ENCODE measurements around the gene EYA2. TPM values are rescaled to one million over a fixed set of nuclear protein-coding genes. Genes with fewer than 3 reads are reported as not detected.
A peak's percentile ranks its signal among the peaks of the same experiment; 100 is the strongest.

EYA2 gene
- total RNA-seq, 1 donor from 2014 or later, result 0.40 TPM

DNA sequence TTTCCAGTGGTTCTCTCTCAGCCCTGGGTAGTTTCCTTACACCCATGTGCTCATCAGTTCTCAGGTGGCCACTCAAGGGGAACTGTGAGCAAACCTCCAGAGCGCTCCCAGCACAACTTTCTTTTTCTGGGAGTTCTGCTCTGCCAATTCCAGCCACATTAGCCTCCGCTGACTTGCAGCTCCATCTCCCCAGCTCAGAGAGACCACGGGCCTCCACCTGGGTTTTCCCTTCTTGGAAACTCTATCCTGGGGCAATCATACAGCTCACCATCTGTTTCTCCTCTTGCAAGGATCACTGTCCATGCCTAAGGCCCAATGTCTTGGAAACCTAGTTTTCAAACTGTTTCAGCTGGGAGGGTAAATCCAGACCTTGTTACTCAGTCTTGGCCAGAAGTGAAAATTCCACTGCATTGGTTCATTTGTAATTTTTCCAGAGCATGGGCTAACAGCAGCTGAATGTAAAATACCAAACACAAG, 129.9 kb downstream of the EYA2 start:
- DNase-seq (ENCODE audit: low spot score), result peak; percentile 73
- intact Hi-C loops (cut with DNase I), result no loop called here

DNA sequence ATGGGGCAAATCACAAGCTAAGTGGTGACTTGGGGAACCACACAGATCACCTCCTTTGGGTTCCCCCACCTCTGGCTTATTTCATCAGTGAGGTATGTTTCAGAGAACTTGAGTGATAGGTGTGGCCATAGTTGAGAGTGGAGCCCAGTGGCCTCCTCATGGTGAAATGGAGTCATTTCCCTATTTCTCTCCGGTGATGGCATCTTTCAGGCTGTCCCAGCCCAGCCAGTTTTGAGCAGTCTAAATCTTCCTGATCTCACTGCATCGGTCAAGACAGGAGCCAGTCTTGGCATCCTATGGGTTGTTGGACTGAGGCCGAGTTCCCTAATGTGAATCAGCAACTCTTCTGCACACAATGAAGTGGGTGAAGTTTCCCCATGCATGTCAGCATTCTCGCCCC, 132.4 kb downstream of the EYA2 start:
- peak; percentile 20 for DNase-seq (ENCODE audit: low spot score)
- intact Hi-C loops (cut with DNase I), result no loop called here

- intact Hi-C loops (cut with DNase I), result no loop called here
These were observed 132.8 kb downstream of the EYA2 start for GRCh38 chr20:47027456-47027855.

GRCh38 chr20:47028487-47028886, 133.8 kb downstream of the EYA2 start:
- intact Hi-C loops (cut with DNase I), result no loop called here

More at GRCh38 chr20:47027456-47027855, 132.8 kb downstream of the EYA2 start:
- DNase-seq (ENCODE audit: low spot score), result no peak

GRCh38 chr20:47029845-47030244, 135.2 kb downstream of the EYA2 start:
- intact Hi-C loops (cut with DNase I), result no loop called here
- no peak for DNase-seq (ENCODE audit: low spot score)

More at GRCh38 chr20:47028487-47028886, 133.8 kb downstream of the EYA2 start:
- DNase-seq (ENCODE audit: low spot score), result peak; percentile 12

DNA sequence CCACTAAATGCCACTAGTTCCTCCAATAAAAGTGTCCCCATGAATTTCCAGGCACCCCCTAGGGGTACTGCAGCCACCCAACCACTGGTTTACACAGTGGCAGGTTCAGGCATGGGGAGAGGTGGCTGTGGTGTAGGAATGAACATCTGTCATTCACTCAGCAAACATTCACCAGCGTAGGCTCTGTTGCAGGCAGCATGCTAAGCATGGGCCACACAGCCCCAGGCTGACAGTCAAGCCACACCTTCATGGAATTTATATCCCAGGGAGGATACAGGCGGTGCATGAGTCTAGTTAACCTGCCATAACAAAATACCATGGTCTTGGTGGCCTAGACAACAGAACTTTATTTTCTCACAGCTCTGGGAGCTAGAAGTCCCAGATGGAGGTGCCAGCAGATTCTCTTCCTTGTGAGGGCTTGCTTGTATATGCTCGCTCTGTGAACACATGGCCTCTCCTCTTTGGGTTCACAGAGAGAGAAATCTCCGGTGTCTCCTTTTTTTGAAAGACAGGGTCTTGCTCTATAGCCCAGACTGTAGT, 135.7 kb downstream of the EYA2 start:
- intact Hi-C loops (cut with DNase I), result no loop called here
- peak; percentile 10 for DNase-seq (ENCODE audit: low spot score)

DNA sequence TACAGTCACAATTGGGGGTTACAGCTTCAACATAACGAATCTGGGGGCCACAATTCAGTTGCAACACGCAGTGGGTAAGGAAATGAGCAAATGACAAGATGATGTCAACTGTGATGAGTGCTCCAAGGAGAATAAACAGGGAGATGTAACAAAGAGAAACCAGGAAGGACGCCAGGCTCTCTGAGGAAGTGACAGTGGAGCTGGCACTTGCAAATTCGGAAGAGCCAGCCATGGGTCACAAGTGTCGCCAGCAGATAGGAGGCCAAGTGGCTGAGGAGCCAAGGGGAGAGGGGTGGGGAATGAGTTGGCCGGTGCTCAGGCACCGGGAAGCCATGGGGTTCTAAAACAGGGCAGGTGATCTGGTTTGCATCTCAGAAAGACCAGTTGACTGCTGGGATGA, 136.4 kb downstream of the EYA2 start:
- intact Hi-C loops (cut with DNase I), result no loop called here
- peak; percentile 39 for DNase-seq (ENCODE audit: low spot score)

DNA sequence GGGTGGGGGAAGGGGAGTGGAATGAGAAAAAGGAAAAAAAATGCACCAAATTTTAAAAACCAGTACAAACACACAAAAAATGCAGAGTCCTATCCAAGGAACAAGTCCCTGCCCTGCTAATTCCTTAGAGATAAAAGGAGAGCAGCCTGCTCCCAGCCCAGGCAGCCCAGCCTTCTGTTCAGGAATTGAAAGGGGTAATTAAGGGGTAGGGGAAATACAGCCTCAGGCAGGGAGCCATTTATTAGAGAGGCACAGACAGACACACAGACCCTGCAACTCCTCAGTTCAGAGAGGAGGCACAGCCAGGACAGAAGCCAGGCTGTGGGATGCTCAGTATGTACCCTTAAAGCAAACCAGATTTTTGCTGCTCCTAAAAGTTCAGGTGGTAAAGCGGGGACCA, 137.2 kb downstream of the EYA2 start:
- intact Hi-C loops (cut with DNase I), result no loop called here
- DNase-seq (ENCODE audit: low spot score), result peak; percentile 22

DNA sequence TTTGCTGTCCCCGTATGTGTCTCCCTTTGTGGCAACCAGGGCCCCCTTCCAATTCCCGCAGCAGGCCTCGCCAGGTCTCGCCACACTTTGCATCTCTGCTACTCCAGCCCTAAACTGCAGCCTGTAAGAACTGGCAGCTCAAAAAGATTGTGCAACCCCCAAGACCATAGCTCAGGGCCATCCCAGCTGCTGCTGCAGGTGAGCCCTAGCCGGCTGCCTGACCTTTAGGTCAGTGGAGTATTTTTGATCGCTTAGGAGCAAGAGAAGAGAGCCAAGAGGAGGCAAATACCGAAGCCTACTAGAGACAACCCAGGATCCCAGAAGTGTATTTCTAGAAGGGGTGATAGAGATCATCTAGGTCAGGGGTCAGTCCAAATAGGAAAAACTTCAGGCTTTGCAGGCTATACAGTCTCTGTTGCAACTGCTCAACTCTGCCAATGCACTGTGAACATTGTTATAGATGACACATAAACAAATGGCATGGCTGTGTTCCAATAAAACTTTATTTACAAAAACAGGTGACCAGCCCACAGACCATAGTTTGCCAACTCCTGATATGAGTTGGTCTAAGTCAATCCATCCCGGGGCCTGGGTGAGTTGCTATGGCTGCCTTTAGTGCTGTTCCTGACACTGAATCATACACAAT, 138.4 kb downstream of the EYA2 start:
- intact Hi-C loops (cut with DNase I), result no loop called here
- peak; percentile 44 for DNase-seq (ENCODE audit: low spot score)

- intact Hi-C loops (cut with DNase I), result no loop called here
- no peak for DNase-seq (ENCODE audit: low spot score)
These were observed 139.0 kb downstream of the EYA2 start for GRCh38 chr20:47033665-47034064.

DNA sequence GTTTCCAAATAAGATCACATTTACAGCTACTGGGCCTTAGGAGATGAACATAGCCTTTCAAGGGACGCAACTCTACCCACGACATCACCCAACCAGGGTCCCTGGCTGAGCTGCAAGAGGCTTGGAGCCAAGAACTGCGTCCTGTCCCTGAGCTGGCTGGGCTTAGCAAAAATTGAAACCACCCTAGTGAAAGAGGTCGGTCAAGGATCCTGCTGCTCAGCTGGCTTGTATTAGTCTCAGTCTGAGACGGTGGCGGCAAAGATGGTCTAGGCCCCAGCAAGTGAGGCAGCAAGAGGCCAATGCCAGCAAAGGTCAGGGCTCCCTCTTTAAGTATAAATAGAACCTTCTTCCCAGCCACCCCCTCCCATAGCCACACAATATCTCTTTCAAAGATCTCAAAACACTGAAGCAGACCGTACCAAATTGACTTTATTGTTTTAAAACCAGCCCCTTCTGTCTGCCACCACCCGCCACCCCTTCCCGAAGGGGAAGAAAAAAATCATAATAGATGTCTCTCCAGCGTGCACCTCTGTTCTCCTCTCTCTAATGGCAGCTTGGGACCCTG, 140.5 kb downstream of the EYA2 start:
- intact Hi-C loops (cut with DNase I), result no loop called here
- DNase-seq (ENCODE audit: low spot score), result peak; percentile 7

DNA sequence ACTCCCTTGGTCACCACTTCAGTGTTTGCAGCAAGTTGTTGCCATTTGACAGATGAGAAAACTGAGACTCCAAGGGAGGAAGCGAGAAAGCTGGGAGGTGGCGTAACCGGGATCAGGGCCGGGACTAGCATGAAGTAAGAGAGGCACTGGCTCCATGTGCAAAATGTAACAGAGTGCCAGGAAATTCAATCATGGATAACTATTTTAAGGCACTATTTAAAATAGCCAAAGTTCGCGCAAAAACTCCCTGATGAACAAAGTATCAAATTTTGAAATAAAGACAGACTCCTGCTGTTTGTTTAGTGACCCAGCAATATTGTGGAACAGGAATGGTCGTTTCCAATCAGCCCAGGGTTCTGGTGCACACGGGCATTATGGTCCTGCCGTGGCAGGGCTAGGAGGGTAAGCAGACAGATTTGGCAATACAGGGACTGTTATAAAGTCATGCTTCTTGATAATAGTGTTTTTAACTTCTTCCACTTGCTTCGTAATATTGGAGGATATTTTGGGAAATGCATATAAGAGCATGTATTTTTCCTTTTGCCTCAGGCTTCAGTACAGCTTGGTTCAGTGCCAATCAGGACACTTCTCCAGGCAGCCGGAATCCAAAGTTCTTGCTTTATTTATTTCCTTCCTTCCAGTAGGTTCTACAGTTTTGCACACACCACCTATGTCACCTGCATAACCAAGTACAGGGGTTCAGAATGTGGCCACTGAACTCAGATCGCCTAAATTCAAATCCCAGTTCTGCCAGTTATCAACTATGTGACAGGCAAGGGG, 141.6 kb downstream of the EYA2 start:
- no peak for DNase-seq (ENCODE audit: low spot score)
- intact Hi-C loops (cut with DNase I), result no loop called here

DNA sequence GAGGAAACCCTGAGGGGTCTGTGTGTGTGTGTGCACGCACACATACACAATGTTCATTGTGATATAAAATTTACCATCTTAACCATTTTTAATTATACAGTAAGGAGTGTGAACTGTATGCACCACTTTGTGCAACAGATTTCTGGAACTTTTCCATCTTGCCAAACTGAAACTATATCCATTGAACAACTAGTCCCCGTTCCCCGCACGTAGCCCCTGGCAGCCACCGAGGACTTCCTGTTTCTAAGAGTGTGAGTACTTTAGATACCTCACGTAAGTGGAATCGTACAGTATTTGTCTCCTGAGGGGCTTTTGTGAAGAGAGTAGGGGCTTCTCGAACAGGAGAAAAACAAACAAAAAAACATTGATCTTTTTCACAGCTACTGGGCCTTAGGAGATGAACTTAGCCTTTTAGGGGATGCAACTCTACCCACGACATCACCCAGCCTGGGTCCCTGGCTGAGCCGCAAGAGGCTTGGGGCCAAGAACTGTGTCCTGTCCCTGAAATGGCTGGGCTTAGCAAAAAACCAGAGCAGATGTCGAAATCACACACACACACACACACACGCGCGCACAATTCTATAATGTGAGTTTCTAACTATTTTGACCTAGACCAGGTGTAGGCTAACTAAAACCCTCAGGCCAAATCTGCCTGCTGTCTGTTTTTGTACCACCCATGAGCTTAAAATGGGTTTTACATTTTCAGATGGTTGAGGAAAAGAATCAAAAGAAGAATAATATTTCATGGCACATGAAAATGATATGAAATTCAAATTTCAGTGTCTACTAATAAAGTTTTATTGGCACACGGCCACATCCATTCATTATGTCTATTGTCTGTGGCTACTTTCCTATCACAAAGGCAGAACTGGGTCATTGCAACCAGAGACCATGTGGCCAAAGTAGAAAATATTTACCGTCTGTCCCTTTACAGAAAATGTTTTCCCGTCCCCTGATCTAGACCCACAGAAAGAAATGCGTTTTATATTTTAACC, 144.2 kb downstream of the EYA2 start:
- peak; percentile 26 for DNase-seq (ENCODE audit: low spot score)
- intact Hi-C loops (cut with DNase I), result no loop called here

- DNase-seq (ENCODE audit: low spot score), result peak; percentile 29
- intact Hi-C loops (cut with DNase I), result no loop called here
These were observed 146.0 kb downstream of the EYA2 start for GRCh38 chr20:47040506-47041125.

DNA sequence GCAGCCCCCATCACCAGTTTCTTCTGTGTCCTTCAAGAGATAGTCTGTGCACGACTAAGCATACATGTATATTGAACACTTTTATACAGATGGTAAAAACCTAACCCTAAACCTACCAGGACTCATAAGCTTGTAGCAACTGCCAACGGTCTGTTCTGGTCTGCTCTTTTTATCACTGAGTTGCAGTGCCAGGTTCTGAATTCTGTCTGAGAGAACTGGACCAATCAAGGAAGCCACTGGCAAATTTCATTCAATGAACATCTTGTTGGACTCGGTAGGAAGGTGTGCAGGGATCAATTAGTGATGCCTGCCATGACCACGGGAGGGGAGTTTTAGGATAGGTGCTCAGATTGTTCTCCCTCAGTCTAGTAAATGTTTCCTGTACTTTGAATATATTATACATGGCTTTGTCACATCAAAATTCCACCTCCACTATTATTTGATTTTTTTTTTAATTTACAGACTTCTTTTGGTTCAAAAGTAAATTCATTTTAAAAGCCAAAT, 146.8 kb downstream of the EYA2 start:
- DNase-seq (ENCODE audit: low spot score), result peak; percentile 4
- intact Hi-C loops (cut with DNase I), result no loop called here

- intact Hi-C loops (cut with DNase I), result no loop called here
- DNase-seq (ENCODE audit: low spot score), result peak; percentile 6
These were observed 147.8 kb downstream of the EYA2 start for GRCh38 chr20:47042464-47042863.

GRCh38 chr20:47043086-47043485, 148.4 kb downstream of the EYA2 start:
- peak; percentile 5 for DNase-seq (ENCODE audit: low spot score)
- intact Hi-C loops (cut with DNase I), result no loop called here

DNA sequence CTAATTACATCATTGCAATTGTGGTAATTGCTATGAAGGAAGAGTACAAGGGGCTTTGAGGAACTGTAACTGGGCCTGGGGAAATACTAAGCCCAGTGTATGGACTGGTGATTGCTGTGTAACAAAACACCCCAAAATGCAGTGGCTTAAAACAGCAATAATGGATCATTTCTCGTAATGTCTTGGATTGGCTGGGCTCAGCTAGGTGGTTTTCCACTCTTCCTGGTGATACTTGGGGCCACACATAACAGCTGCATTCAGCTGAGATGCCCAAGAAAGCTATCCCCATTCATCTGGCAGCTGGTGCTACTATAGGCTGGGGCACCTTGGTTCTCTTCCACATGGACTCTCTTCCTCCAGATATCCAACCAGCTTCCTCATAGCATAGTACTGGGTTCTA, 150.3 kb downstream of the EYA2 start:
- intact Hi-C loops (cut with DNase I), result no loop called here
- DNase-seq (ENCODE audit: low spot score), result no peak

DNA sequence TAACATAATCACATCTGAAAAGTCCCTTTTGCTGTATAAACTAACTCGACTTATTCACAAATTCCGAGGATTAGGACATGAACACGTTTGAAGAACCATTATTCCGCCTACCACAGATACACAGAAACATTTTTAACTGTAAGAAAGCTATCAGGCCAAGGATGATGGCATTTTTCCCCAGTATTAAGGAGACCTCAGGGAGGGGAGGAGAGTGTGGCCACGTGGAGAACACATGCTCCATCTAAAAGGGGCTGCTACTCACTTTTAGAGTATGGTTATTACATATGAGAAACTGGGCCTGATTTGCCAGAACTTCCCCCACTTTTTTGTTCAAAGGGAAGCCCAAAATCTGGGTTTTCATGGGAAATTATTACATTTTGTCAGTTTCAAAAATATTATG, 153.4 kb downstream of the EYA2 start:
- DNase-seq (ENCODE audit: low spot score), result no peak
- intact Hi-C loops (cut with DNase I), result no loop called here

Measured in cardiac septum (tissue), 1 donor.